HG02759 (cell line): Measurements from ENCODE around the gene ST6GALNAC3.
"Not testable (repeated sequence)": the region's sequence is repeated elsewhere in the genome, so short reads cannot be mapped to it uniquely, and the experiment has no call there.

Experiments used
- ATAC-seq: cut with Tn5 transposase; IDR thresholded peaks from one replicate; pipeline ENCODE4 v1.9.1; 2021; ENCODE audit warnings: mild to moderate bottlenecking, moderate library complexity; ENCODE audit not compliant: unreplicated experiment

The ST6GALNAC3 gene

GRCh38 chr1:76074321-76075187, at the start of gene ST6GALNAC3:
ST6GALNAC3 (plus strand) TSS chr1:76074746.
- peak; percentile 92 for ATAC-seq

- ATAC-seq: no peak
Measured at GRCh38 chr1:76027341-76027740, 47.2 kb upstream of the ST6GALNAC3 start.

- ATAC-seq: no peak
Measured at GRCh38 chr1:76029331-76029730, 45.2 kb upstream of the ST6GALNAC3 start.

GRCh38 chr1:76031496-76031895, 43.0 kb upstream of the ST6GALNAC3 start:
- ATAC-seq: no peak

GRCh38 chr1:76033800-76034475, 40.6 kb upstream of the ST6GALNAC3 start:
- no peak for ATAC-seq

GRCh38 chr1:76035053-76035452, 39.5 kb upstream of the ST6GALNAC3 start:
- ATAC-seq: no peak

- ATAC-seq: no peak
Measured at GRCh38 chr1:76037324-76037723, 37.2 kb upstream of the ST6GALNAC3 start.

GRCh38 chr1:76038287-76039004, 36.1 kb upstream of the ST6GALNAC3 start:
- no peak for ATAC-seq

- no peak for ATAC-seq
Measured at GRCh38 chr1:76046149-76046548, 28.4 kb upstream of the ST6GALNAC3 start.

- ATAC-seq: no peak
Measured at GRCh38 chr1:76048219-76048618, 26.3 kb upstream of the ST6GALNAC3 start.

- ATAC-seq: no peak
Measured at GRCh38 chr1:76048926-76049325, 25.6 kb upstream of the ST6GALNAC3 start.

- ATAC-seq: no peak
Measured at GRCh38 chr1:76049498-76049897, 25.0 kb upstream of the ST6GALNAC3 start.

GRCh38 chr1:76050073-76050472, 24.5 kb upstream of the ST6GALNAC3 start:
- not testable (repeated sequence) for ATAC-seq

GRCh38 chr1:76053021-76053420, 21.5 kb upstream of the ST6GALNAC3 start:
- ATAC-seq: no peak

GRCh38 chr1:76054359-76054758, 20.2 kb upstream of the ST6GALNAC3 start:
- no peak for ATAC-seq

- ATAC-seq: no peak
Measured at GRCh38 chr1:76055987-76056386, 18.6 kb upstream of the ST6GALNAC3 start.

GRCh38 chr1:76059451-76059850, 15.1 kb upstream of the ST6GALNAC3 start:
- no peak for ATAC-seq

- no peak for ATAC-seq
Measured at GRCh38 chr1:76065270-76065669, 9.3 kb upstream of the ST6GALNAC3 start.

- ATAC-seq: no peak
Measured at GRCh38 chr1:76066394-76066793, 8.2 kb upstream of the ST6GALNAC3 start.

GRCh38 chr1:76068542-76068941, 6.0 kb upstream of the ST6GALNAC3 start:
- no peak for ATAC-seq

GRCh38 chr1:76068953-76069561, 5.5 kb upstream of the ST6GALNAC3 start:
- no peak for ATAC-seq
